Progenitor cell of endocrine pancreas (in vitro differentiated cells): ENCODE data around the gene EP400. TPM values are rescaled to one million over a fixed set of nuclear protein-coding genes. Genes with fewer than 3 reads are reported as not detected.

Source experiments
- DNase-seq: peaks from one replicate; pipeline ENCODE4 v3.0.0; 2021; ENCODE audit warnings: low spot score; ENCODE audit not compliant: unreplicated experiment
- H3K27ac Mint-ChIP-seq: 2 replicates; pipeline ENCODE4 v1.8.0; 2021; ENCODE audit warnings: mild to moderate bottlenecking, moderate library complexity, mixed read lengths
- H3K27me3 Mint-ChIP-seq: 2 replicates; pipeline ENCODE4 v1.8.0; 2021; ENCODE audit warnings: mixed read lengths
- H3K36me3 Mint-ChIP-seq: 2 replicates; pipeline ENCODE4 v1.8.0; 2022; ENCODE audit warnings: mixed read lengths; ENCODE audit not compliant: insufficient read depth
- H3K4me1 Mint-ChIP-seq: 2 replicates; pipeline ENCODE4 v1.8.0; 2021; ENCODE audit warnings: low read depth, mixed read lengths
- H3K4me3 Mint-ChIP-seq: 2 replicates; pipeline ENCODE4 v1.8.0; 2021; ENCODE audit warnings: low read depth, mild to moderate bottlenecking, moderate library complexity, mixed read lengths
- H3K9me3 Mint-ChIP-seq: 2 replicates; pipeline ENCODE4 v1.8.0; 2021; ENCODE audit warnings: low read depth, mixed read lengths
- total RNA-seq: library from RNA; stranded (reverse); gene quantifications from 2 replicates; pipeline ENCODE4 v1.2.1, GENCODE V29; 2021
- TF ChIP-seq, protein P1 (sequence below): fragments of 200-600 bp; sonication (generic); IDR thresholded peaks from one replicate; pipeline ENCODE4 v1.5.0; 2021; ENCODE audit warnings: antibody characterized with exemption, mild to moderate bottlenecking; ENCODE audit not compliant: unreplicated experiment

The EP400 gene
- total RNA-seq, 1 donor from 2014 or later: 66.6 TPM

DNA sequence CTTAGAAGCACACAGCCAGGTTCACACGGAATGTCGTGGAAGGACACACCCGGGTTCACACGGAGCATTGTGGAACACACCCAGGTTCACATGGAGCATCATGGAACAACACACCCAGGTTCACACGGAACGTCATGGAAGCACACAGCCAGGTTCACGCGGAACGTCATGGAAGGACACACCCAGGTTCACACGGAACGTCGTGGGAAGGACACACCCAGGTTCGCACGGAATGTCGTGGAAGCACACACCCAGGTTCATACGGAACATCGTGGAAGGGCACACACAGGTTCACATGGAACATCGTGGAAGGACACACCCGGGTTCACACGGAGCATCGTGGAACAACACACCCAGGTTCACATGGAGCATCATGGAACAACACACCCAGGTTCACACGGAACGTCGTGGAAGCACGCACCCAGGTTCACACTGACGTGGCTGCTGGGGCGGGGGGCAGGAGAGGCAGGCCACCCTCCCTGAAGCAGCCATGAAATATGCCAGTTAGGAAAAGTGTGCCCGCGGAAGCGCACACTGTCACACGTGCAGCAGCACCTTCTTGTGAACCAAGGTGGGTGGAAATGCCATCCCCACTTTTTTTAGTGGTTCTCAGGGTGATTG, 86.4 kb downstream of the EP400 start:
- DNase-seq: no peak
- no peaks in the 10 kb centered on the region for H3K9me3 Mint-ChIP-seq
- H3K36me3 Mint-ChIP-seq: peaks cover 34% of the 10 kb centered on the region
- no peak overlapping the region for H3K27ac Mint-ChIP-seq
- H3K27me3 Mint-ChIP-seq: no peaks in the 10 kb centered on the region
- H3K4me1 Mint-ChIP-seq: no peaks in the 10 kb centered on the region
- no peak overlapping the region for H3K4me3 Mint-ChIP-seq
- TF ChIP-seq, protein P1, sequence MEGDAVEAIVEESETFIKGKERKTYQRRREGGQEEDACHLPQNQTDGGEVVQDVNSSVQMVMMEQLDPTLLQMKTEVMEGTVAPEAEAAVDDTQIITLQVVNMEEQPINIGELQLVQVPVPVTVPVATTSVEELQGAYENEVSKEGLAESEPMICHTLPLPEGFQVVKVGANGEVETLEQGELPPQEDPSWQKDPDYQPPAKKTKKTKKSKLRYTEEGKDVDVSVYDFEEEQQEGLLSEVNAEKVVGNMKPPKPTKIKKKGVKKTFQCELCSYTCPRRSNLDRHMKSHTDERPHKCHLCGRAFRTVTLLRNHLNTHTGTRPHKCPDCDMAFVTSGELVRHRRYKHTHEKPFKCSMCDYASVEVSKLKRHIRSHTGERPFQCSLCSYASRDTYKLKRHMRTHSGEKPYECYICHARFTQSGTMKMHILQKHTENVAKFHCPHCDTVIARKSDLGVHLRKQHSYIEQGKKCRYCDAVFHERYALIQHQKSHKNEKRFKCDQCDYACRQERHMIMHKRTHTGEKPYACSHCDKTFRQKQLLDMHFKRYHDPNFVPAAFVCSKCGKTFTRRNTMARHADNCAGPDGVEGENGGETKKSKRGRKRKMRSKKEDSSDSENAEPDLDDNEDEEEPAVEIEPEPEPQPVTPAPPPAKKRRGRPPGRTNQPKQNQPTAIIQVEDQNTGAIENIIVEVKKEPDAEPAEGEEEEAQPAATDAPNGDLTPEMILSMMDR: no peak

DNA sequence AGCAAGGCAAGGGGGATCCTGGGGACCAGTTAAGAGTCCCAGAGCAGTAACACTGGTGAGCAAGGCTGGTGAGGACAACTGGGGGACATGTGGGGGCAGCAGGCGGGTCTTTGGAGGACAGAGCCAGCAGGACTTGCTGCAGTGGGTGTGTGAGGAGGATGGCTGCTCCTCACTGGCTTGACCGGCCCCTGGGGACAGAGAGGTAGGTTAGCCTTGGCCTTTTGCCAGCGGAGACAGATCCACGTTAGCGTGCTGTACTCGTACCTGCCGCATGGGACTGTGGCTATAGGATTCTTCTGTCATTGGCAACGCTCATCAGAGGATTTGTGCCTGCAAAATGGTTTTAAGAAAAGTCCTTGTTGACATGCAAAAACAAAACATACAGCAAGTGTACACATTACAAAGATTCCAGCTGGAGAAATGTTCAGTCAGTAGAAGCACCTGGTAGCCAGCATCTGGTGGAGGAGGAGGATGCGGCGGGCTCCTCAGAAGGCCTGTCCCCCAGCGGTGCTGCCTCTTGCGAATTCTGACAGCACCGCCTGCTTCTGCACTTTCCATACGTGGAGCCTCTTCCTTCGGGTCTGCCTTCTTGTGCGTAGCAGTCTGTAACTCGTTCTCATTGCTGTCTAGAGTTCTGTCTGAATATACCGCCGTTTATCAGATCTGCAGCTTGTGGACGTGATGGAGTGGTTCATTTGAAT, 91.3 kb downstream of the EP400 start:
- Mint-ChIP-seq H3K4me3 (no peak overlapping the region), H3K27ac (no peak overlapping the region), H3K9me3 (no peaks in the 10 kb centered on the region), H3K36me3 (peaks cover 24% of the 10 kb centered on the region), H3K4me1 (no peaks in the 10 kb centered on the region), H3K27me3 (no peaks in the 10 kb centered on the region)
- TF ChIP-seq, protein P1: no peak
- DNase-seq: no peak

DNA sequence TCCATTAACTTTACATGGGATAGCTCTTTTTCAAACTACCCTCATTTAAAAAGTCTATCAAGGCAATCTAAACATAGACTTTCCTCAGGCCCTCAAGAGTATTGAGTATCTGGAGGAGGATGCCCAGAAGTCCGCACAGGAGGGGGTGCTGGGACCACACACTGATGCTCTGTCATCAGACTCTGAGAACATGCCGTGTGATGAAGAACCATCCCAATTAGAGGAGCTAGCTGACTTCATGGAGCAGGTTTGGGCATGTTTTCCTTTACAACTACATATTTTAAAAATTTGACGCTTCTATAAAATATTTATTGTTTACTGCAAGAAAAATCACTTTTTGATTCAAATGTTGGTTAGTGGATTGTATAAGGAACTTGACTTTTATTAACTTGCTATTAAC, 93.5 kb downstream of the EP400 start:
- no peaks in the 10 kb centered on the region for H3K27me3 Mint-ChIP-seq
- peaks cover 22% of the 10 kb centered on the region for H3K36me3 Mint-ChIP-seq
- no peaks in the 10 kb centered on the region for H3K9me3 Mint-ChIP-seq
- no peak overlapping the region for H3K4me3 Mint-ChIP-seq
- H3K4me1 Mint-ChIP-seq: no peaks in the 10 kb centered on the region
- DNase-seq: no peak
- TF ChIP-seq, protein P1: no peak
- no peak overlapping the region for H3K27ac Mint-ChIP-seq

DNA sequence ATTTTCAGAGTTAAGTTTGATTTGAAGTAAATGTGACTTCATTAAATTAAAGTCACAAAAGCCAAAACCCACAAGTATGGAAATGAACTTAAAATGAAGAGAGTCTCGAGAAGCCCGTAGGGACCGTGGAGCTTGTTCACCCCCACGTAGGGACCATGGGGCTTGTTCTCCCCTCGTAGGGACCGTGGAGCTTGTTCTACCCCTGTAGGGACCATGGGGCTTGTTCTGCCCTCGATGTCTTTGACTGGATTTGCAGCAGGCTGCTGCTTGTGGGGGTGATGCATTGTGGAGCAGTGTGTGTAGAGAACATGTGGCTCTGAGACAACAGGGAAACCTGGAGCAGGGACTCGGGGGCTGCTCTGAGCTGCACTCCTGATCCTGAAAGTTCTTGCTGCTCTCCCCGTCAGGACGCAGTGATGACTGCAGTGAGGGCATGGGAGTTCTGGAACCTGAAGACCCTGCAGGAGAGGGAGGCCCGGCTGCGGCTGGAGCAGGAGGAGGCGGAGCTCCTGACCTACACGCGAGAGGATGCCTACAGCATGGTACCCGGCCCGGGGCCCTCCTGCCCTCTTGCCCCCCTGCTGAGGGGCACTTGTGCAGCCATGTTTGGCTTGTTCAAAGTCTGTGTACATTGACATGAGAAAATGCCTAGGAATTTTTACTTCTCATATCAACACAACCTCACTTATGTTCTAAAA, 94.2 kb downstream of the EP400 start:
- H3K4me1 Mint-ChIP-seq: no peaks in the 10 kb centered on the region
- TF ChIP-seq, protein P1: no peak
- no peak overlapping the region for H3K4me3 Mint-ChIP-seq
- no peaks in the 10 kb centered on the region for H3K9me3 Mint-ChIP-seq
- H3K27ac Mint-ChIP-seq: no peak overlapping the region
- no peak for DNase-seq
- H3K36me3 Mint-ChIP-seq: peaks cover 22% of the 10 kb centered on the region
- no peaks in the 10 kb centered on the region for H3K27me3 Mint-ChIP-seq

DNA sequence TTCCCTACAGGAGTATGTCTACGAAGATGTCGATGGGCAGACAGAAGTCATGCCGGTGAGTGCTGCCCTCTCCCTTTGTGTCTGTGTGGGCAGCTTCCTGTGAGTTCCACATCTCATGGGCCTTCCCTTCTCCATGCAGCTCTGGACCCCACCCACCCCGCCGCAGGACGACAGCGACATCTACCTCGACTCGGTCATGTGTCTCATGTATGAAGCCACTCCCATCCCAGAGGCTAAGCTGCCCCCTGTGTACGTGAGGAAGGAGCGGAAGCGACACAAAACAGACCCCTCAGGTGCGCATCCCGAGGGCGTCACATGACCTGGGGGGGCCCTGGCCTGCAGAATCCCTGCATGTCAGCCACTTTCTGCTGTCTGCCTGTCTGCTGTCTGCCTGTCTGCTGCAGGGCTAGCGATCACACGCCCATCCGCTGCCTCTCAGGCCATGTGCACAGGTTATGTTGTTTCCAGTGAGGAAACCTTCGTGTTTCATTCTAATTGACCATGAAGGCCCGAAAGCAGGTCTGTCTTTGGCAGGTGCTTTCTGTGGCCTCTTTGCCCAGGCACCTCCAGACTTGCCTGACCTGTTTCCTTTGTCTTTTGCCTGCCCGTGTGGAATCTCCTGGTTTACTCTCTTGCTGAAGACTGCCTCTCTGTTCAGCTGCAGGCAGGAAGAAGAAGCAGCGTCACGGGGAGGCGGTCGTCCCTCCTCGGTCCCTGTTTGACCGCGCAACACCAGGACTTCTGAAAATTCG, 95.1 kb downstream of the EP400 start:
- TF ChIP-seq, protein P1: no peak
- Mint-ChIP-seq H3K36me3 (peaks cover 24% of the 10 kb centered on the region), H3K27ac (no peak overlapping the region), H3K27me3 (no peaks in the 10 kb centered on the region), H3K4me3 (no peak overlapping the region), H3K9me3 (no peaks in the 10 kb centered on the region), H3K4me1 (no peaks in the 10 kb centered on the region)
- no peak for DNase-seq
